HG02759 (cell line): ENCODE data around the gene NKPD1.

Source experiments
- ATAC-seq: cut with Tn5 transposase; IDR thresholded peaks from one replicate; pipeline ENCODE4 v1.9.1; 2021; ENCODE audit warnings: mild to moderate bottlenecking, moderate library complexity; ENCODE audit not compliant: unreplicated experiment

NKPD1 gene

GRCh38 chr19:45141203-45141900, 19.4 kb downstream of the NKPD1 start:
- ATAC-seq = no peak

- no peak for ATAC-seq
These were observed 20.2 kb downstream of the NKPD1 start for GRCh38 chr19:45140533-45140932.

GRCh38 chr19:45140144-45140503, 20.7 kb downstream of the NKPD1 start:
- no peak for ATAC-seq

GRCh38 chr19:45139286-45140143, 21.3 kb downstream of the NKPD1 start:
- no peak for ATAC-seq

DNA sequence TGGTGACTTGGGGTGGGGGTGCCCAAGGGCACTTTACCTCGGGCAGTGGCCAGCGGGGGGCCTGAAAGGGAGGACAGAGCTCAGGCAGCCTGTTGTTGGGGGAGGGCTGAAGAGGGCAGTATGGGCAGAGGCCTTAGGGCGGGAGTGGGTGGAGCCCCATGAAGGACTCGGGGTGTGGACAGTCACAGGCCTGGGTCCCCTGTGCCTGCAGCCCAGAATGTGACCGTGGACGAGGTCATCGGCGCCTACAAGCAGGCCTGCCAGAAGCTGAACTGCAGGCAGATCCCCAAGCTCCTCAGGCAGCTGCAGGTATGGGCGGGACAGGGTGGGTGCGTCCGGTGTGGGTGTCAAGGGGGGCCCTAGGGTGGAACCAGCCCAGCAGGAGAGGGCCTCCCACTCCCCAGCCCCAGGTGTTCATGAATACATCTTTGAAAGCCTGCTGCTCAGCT, 22.5 kb downstream of the NKPD1 start:
- ATAC-seq = no peak

DNA sequence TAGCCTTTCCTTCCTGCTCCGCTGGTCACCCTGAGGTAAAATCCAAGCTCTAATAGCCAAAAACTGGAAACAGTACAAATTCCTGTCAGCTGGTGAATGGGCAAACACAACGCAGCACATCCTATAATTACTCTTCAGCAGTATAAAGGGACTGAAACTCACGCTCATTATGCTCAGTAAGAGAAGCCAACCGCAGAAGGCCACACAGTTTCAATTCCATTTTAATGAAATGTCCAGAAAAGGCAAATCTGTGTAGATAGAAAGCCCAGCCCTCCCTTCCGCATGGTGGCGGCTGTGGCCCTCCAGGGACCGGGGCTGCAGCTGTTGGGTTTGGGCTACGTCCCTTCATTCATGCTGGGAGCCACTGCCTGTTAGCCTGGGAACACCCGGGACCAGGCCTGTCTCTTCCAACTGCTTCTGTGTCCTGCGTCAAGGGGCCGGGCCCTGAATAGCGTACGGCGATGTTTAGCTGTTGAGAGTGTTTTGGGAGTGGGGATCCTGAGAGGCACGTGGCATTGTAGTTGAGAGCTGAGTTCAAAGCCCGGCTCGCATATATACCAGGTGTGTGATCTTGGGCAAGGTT, 23.5 kb downstream of the NKPD1 start:
- ATAC-seq = peak; percentile 77

- no peak for ATAC-seq
These were observed 24.1 kb downstream of the NKPD1 start for GRCh38 chr19:45136507-45137178.

DNA sequence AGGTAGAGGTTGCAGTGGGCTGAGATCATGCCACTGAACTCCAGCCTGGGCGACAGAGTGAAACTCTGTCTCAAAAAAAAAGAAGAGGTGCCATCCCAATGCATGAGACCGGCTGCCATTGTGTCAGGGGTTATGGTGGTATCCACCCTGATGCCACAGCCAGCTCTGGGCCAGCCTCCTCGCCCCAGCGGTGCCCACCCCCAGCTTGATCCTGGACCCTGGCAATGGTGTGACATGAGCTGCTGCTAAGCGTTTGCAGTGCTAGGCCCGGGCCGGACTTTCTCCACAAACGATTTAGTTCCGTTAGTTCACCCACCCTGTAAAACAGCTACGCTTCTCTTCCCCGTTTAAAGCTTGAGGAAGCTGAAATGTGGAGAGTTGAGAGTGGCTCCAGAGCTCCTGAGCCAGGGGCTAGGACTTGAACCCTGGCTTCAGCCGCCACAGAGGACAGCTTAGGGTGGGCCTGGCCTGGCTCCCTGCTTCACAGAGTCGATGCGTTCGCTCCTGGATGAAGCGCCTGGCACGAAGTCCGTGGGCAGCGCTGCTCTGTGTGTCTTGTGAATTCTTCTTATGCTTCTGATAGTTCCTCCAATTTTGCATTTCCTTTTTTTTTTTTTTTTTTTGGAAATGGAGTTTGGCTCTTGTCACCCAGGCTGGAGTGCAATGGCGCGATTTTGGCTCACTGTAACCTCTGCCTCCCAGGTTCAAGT, 25.5 kb downstream of the NKPD1 start:
- no peak for ATAC-seq

DNA sequence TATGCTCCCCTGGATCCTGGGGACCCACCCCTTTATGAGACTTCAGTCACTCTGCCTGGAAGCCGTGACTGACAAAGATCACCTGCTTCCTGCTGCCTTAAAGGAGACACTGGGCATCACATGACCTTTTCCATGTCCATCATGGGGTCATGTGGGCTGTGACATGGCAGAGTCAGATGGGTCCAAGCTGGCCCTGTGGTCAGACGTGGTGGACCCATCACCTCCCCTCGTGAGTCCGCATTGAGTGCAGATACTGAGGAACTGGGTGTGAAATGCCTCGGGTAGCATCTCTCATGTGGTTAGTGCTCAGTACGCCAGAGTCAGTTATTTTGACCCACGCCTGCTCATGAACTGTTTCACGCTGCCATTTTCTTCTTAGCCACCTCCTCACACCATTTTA, 27.1 kb downstream of the NKPD1 start:
- no peak for ATAC-seq

GRCh38 chr19:45130888-45131615, 29.7 kb downstream of the NKPD1 start:
- ATAC-seq = no peak

DNA sequence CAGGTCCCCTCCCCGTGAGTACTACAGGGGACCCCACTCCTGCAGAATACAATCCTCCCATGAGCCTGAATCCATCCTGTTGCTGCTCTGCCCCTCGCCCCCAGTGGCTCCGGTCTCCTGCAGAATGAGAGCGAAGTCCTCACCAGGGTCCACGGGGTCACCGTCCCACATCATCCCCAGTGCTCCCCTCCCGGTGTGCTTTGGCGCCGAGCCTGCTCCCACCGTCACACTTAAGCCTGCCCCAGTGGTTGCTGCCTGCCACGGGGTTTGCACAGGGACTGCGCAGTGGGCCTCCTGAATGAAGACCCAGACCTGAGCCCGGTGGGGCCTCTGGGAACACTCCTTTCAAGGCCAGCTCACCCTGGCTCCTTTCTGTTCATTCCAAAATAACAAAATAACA, 30.5 kb downstream of the NKPD1 start:
- ATAC-seq = no peak

DNA sequence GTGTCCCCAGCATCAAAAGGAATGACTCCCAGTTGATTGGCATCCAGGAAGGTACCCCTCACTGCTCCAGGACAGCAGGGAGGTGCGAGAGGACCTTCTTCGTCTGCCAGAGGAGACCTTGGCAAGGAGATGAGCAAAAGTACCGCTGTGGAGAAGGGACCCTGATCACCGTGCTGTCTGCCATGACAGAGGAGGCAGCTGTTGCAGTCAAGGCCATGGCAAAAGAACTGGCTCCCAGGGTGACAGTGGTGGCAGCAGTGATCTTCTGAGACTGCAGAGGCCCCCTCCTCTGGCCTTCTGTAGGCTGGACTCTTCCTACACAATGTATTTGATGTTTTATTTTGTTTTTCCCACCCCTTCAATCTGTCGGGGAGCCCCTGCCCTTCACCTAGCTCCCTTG, 32.0 kb downstream of the NKPD1 start:
- ATAC-seq = no peak

DNA sequence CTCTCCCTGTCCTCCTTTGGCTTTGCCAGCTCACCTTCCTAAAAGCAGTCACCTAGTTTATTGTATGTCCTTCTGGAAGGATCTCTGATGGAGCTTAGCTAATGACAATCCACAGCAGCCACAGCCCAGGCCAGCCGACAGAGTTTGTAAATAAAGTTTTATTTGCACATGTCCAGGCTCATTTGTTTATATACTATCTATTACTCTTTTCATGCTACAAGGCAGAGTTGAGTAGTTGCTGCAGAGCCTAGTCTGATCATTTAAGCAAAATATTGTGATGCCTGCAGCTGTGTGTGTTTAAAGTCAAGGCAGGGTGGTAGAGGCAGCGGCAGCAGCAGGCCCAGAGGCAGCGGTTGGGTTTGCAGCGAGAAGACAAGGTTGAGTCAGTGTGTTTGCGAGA, 32.6 kb downstream of the NKPD1 start:
- no peak for ATAC-seq

DNA sequence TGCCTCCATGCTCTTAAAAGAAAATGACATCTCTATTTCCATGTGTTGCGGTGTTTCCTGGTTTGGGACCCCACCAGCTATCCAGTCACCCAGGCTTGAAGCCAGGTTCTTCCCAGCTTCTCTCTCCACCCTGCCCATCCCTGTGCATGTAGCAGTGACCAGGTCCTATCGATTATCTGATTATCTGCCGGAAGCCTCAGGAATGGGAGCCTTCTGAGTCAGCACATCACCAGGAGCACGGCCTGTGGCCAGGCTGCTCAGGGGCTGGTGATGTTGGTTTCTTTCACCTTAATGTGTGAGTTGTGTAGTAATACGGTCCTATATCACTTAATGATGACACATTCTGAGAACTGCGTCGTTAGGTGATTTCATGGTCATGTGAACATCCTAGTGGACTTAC, 34.1 kb downstream of the NKPD1 start:
- ATAC-seq = no peak

GRCh38 chr19:45125975-45126493, 34.7 kb downstream of the NKPD1 start:
- no peak for ATAC-seq

- no peak for ATAC-seq
These were observed 35.4 kb downstream of the NKPD1 start for GRCh38 chr19:45125360-45125759.

DNA sequence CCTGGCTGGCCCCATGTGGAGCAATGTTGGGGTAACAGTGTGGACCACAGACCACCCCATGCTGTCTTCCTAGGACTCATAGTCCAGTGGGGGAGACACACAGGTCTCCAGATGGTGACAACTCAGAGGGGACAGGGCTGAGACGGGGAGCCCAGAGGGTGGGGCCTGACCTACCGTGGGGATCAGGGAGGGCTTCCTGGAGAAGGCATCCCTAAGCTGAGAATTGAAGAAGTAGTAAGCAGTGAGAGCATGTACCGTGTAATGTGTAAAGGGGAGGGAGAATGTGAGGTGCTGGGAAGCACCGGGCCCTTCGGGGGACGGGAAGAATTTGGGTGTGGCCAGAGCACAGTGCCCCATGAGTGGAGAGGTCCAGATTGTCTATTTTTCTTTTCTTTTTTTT, 36.8 kb downstream of the NKPD1 start:
- ATAC-seq = no peak

DNA sequence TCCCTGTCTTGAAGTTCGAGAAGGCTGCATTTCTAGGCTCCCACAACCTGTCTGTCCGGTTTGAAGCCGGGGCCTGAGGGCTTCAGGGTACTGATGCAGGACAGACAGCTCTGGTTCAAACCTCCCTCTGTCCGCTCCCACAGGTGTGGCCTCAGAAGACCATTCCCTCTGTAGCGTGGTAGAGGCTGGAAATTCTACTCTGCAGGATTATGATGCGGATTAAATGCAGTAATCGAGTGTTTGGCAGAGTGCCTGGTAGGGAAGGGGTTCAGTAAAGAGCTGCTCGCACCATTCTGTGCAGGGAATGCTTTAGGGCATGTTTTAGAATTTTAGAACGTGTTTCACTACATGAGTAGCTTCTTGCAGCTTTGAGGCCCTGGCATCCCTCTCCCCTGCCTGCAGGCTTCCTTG, 37.3 kb downstream of the NKPD1 start:
- no peak for ATAC-seq

GRCh38 chr19:45122832-45123231, 38.0 kb downstream of the NKPD1 start:
- no peak for ATAC-seq

DNA sequence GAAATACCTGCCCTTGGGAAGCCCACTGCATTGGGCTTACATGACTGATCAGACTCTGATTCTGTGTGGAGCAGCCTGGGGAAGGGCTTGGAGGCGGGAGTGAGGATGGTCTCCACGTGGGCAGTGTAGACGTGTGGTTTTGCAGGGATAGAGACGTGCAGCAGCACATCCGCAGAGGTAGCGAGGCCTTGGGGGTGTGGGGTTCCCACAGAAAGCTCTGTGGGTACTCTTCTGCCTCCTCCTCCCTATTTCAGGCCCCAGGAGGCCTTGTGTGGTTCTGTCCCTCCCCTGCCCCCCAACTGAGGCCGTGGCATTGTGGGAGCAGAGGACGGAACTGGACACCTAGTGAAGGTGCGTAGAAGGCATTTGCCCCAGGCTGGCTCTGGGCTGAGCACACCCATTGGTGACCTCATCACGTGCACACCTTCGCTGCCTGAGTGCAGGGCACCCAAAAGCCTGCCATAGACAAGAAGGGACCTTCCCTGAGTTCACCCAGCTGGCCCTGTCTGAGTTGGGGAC, 38.9 kb downstream of the NKPD1 start:
- ATAC-seq = no peak
